WTC11 (cell line): ENCODE measurements around the gene C1QL2.

Source experiments
- ATF2 ChIP-seq: sonication (generic); formaldehyde crosslinking; IDR thresholded peaks from 2 replicates; pipeline ENCODE4 v1.8.1; 2022; ENCODE audit warnings: low read depth, missing genetic modification reagents, borderline replicate concordance
- CBFB ChIP-seq: sonication (generic); formaldehyde crosslinking; IDR thresholded peaks from 2 replicates; pipeline ENCODE4 v1.8.1; 2022; ENCODE audit warnings: mild to moderate bottlenecking, low read depth, missing genetic modification reagents
- E2F1 ChIP-seq: sonication (generic); formaldehyde crosslinking; IDR thresholded peaks from 2 replicates; pipeline ENCODE4 v1.8.0; 2022; ENCODE audit warnings: mild to moderate bottlenecking, missing genetic modification reagents
- FOXJ3 ChIP-seq: sonication (generic); formaldehyde crosslinking; IDR thresholded peaks from 2 replicates; pipeline ENCODE4 v1.9.0; 2021; ENCODE audit warnings: missing genetic modification reagents, mild to moderate bottlenecking, borderline replicate concordance
- USF1 ChIP-seq: sonication (generic); formaldehyde crosslinking; IDR thresholded peaks from 2 replicates; pipeline ENCODE4 v1.8.0; 2022; ENCODE audit warnings: mild to moderate bottlenecking, missing genetic modification reagents
- USF2 ChIP-seq: sonication (generic); formaldehyde crosslinking; IDR thresholded peaks from 2 replicates; pipeline ENCODE4 v1.8.1; 2023; ENCODE audit warnings: mild to moderate bottlenecking, missing genetic modification reagents, moderate library complexity
- ZNF263 ChIP-seq: sonication (generic); formaldehyde crosslinking; IDR thresholded peaks from 2 replicates; pipeline ENCODE4 v1.8.1; 2022; ENCODE audit warnings: low read depth, mild to moderate bottlenecking, moderate library complexity, missing genetic modification reagents
- TF ChIP-seq, protein P1 (sequence below): fragments of 200-600 bp; IDR thresholded peaks from 2 replicates; pipeline ENCODE4 v1.8.0; 2022; ENCODE audit warnings: antibody characterized with exemption
- TF ChIP-seq, protein P2 (sequence below): sonication (generic); formaldehyde crosslinking; IDR thresholded peaks from 2 replicates; pipeline ENCODE4 v1.8.1; 2022; ENCODE audit warnings: missing genetic modification reagents, borderline replicate concordance
- TF ChIP-seq, protein P3 (sequence below): sonication (generic); formaldehyde crosslinking; IDR thresholded peaks from 2 replicates; pipeline ENCODE4 v1.8.1; 2022; ENCODE audit warnings: low read depth, mild to moderate bottlenecking, moderate library complexity, missing genetic modification reagents, borderline replicate concordance
- TF ChIP-seq, protein P4 (sequence below): sonication (generic); formaldehyde crosslinking; conservative IDR thresholded peaks from 2 replicates; pipeline ENCODE4 v1.8.1; 2023; ENCODE audit warnings: mild to moderate bottlenecking, low read depth, missing genetic modification reagents, moderate library complexity

GRCh38 chr2:119169717-119170116 lies 11.2 kb upstream of the C1QL2 start:
- TF ChIP-seq, protein P1, sequence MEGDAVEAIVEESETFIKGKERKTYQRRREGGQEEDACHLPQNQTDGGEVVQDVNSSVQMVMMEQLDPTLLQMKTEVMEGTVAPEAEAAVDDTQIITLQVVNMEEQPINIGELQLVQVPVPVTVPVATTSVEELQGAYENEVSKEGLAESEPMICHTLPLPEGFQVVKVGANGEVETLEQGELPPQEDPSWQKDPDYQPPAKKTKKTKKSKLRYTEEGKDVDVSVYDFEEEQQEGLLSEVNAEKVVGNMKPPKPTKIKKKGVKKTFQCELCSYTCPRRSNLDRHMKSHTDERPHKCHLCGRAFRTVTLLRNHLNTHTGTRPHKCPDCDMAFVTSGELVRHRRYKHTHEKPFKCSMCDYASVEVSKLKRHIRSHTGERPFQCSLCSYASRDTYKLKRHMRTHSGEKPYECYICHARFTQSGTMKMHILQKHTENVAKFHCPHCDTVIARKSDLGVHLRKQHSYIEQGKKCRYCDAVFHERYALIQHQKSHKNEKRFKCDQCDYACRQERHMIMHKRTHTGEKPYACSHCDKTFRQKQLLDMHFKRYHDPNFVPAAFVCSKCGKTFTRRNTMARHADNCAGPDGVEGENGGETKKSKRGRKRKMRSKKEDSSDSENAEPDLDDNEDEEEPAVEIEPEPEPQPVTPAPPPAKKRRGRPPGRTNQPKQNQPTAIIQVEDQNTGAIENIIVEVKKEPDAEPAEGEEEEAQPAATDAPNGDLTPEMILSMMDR: no peak
- TF ChIP-seq CBFB (CRISPR knock-in tag): no peak
- no peak for TF ChIP-seq E2F1 (CRISPR knock-in tag)
- TF ChIP-seq, protein P2, sequence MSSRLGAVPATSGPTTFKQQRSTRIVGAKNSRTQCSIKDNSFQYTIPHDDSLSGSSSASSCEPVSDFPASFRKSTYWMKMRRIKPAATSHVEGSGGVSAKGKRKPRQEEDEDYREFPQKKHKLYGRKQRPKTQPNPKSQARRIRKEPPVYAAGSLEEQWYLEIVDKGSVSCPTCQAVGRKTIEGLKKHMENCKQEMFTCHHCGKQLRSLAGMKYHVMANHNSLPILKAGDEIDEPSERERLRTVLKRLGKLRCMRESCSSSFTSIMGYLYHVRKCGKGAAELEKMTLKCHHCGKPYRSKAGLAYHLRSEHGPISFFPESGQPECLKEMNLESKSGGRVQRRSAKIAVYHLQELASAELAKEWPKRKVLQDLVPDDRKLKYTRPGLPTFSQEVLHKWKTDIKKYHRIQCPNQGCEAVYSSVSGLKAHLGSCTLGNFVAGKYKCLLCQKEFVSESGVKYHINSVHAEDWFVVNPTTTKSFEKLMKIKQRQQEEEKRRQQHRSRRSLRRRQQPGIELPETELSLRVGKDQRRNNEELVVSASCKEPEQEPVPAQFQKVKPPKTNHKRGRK (CRISPR knock-in tag): no peak
- TF ChIP-seq, protein P3, sequence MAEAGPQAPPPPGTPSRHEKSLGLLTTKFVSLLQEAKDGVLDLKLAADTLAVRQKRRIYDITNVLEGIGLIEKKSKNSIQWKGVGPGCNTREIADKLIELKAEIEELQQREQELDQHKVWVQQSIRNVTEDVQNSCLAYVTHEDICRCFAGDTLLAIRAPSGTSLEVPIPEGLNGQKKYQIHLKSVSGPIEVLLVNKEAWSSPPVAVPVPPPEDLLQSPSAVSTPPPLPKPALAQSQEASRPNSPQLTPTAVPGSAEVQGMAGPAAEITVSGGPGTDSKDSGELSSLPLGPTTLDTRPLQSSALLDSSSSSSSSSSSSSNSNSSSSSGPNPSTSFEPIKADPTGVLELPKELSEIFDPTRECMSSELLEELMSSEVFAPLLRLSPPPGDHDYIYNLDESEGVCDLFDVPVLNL (CRISPR knock-in tag): no peak
- no peak for TF ChIP-seq USF1 (CRISPR knock-in tag)
- TF ChIP-seq ZNF263 (CRISPR knock-in tag): no peak
- no peak for TF ChIP-seq USF2 (CRISPR knock-in tag)
- TF ChIP-seq, protein P4, sequence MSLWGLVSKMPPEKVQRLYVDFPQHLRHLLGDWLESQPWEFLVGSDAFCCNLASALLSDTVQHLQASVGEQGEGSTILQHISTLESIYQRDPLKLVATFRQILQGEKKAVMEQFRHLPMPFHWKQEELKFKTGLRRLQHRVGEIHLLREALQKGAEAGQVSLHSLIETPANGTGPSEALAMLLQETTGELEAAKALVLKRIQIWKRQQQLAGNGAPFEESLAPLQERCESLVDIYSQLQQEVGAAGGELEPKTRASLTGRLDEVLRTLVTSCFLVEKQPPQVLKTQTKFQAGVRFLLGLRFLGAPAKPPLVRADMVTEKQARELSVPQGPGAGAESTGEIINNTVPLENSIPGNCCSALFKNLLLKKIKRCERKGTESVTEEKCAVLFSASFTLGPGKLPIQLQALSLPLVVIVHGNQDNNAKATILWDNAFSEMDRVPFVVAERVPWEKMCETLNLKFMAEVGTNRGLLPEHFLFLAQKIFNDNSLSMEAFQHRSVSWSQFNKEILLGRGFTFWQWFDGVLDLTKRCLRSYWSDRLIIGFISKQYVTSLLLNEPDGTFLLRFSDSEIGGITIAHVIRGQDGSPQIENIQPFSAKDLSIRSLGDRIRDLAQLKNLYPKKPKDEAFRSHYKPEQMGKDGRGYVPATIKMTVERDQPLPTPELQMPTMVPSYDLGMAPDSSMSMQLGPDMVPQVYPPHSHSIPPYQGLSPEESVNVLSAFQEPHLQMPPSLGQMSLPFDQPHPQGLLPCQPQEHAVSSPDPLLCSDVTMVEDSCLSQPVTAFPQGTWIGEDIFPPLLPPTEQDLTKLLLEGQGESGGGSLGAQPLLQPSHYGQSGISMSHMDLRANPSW (CRISPR knock-in tag): no peak
- TF ChIP-seq ATF2: no peak
- TF ChIP-seq FOXJ3 (CRISPR knock-in tag): no peak
